Spleen (tissue), 7 donors: ENCODE results near the gene NANS.

ENCODE experiments used
- CTCF ChIP-seq, 11 experiments: fragments of 200-600 bp in 7 of 11; fragments of 450-650 bp in 4 of 11; sonication (generic) in 4 of 11; IDR thresholded peaks in 8 of 11; conservative IDR thresholded peaks in 3 of 11; 1 replicate in 7 of 11; 2 replicates in 4 of 11; pipeline versions ENCODE4 v1.4.0 to v1.8.0; 2016 to 2021; ENCODE audit warnings: antibody characterized with exemption in 11 of 11, inconsistent platforms in 4 of 11, mild to moderate bottlenecking in 1 of 11
- POLR2A ChIP-seq, 3 donors: fragments of 450-650 bp; IDR thresholded peaks; one replicate each; pipeline ENCODE4 v1.5.1; 2017; ENCODE audit warnings: antibody characterized with exemption in 3 of 3, mild to moderate bottlenecking in 1 of 3
- donor health status: DM: no; HTN: no; CAD: no; lungs with moderate emphysema.
- donor health status: DM: no; HTN: no; CAD: no.
- donor health status: DM: no; HTN: no; CAD: no.

- no peak for TF ChIP-seq POLR2A (IDR thresholded peaks at IDR 0.05)
- no peak for TF ChIP-seq CTCF (IDR thresholded peaks at IDR 0.05 in 8 of 11, conservative IDR thresholded peaks at IDR 0.05 in 3 of 11)
These were observed 36.0 kb downstream of the NANS start for GRCh38 chr9:98092613-98092931.
